ENCODE measurements around the gene TCL1B. TPM values are rescaled to one million over a fixed set of nuclear protein-coding genes. Genes with fewer than 3 reads are reported as not detected.

Gene TCL1B
- total and polyA plus RNA-seq, 4 donors: 0.19 TPM; not detected in 3

GRCh38 chr14:95739356-95739755 is 53.1 kb downstream of the TCL1B start:
- H3K36me3 ChIP-seq (ENCODE audit: control insufficient read depth in 4 of 4, insufficient read depth in 3 of 4, low read depth in 1 of 4, low read length in 3 of 4): no peaks in the 10 kb centered on the region
- TF ChIP-seq REST (IDR thresholded peaks at IDR 0.05) (no peak), NR2F2 (IDR thresholded peaks at IDR 0.05) (no peak), HNF4A (conservative IDR thresholded peaks at IDR 0.05) (no peak), ATF3 (IDR thresholded peaks at IDR 0.05) (no peak), RAD21 (IDR thresholded peaks at IDR 0.05) (no peak)
- DNase-seq (ENCODE audit: low spot score): no peak
- no peak overlapping the region for H3K27ac ChIP-seq (ENCODE audit: low read depth in 1 of 2, low read length in 2 of 2)
- H3K27me3 ChIP-seq (ENCODE audit: control insufficient read depth in 4 of 4, insufficient read depth in 4 of 4, low read length in 3 of 4): peaks cover 0 to 5% (median 1%) of the 10 kb centered on the region in 4 donors
- no peaks in the 10 kb centered on the region for H3K4me1 ChIP-seq (ENCODE audit: control insufficient read depth in 4 of 4, insufficient read depth in 4 of 4, low read length in 3 of 4)
- no peak overlapping the region for H3K9ac ChIP-seq (ENCODE audit: low read depth in 1 of 2, low read length in 2 of 2)
- 72% methylated on average over 1 of the region's 1 CpG for WGBS
- no peak overlapping the region for H3K4me3 ChIP-seq (ENCODE audit: low read depth in 1 of 3, low read length in 3 of 3)
- peaks cover 0 to 2% (median 0%) of the 10 kb centered on the region in 4 donors for H3K9me3 ChIP-seq (ENCODE audit: control insufficient read depth in 4 of 4, low read length in 3 of 4)

- Histone ChIP-seq H3K4me3 (ENCODE audit: low read depth in 1 of 3, low read length in 3 of 3) (no peak overlapping the region), H3K27ac (ENCODE audit: low read depth in 1 of 2, low read length in 2 of 2) (no peak overlapping the region), H3K27me3 (ENCODE audit: control insufficient read depth in 4 of 4, insufficient read depth in 4 of 4, low read length in 3 of 4) (peaks cover 0 to 4% (median 1%) of the 10 kb centered on the region in 4 donors), H3K4me1 (ENCODE audit: control insufficient read depth in 4 of 4, insufficient read depth in 4 of 4, low read length in 3 of 4) (no peaks in the 10 kb centered on the region), H3K9ac (ENCODE audit: low read depth in 1 of 2, low read length in 2 of 2) (no peak overlapping the region), H3K9me3 (ENCODE audit: control insufficient read depth in 4 of 4, low read length in 3 of 4) (peaks cover 0 to 2% (median 0%) of the 10 kb centered on the region in 4 donors), H3K36me3 (ENCODE audit: control insufficient read depth in 4 of 4, insufficient read depth in 3 of 4, low read depth in 1 of 4, low read length in 3 of 4) (no peaks in the 10 kb centered on the region)
- TF ChIP-seq YY1 (IDR thresholded peaks at IDR 0.05): no peak
- no peak for TF ChIP-seq EGR1 (IDR thresholded peaks at IDR 0.05; ENCODE audit: low read depth in 2 of 2)
- TF ChIP-seq JUND (IDR thresholded peaks at IDR 0.05): no peak
- TF ChIP-seq SP1 (IDR thresholded peaks at IDR 0.05): no peak
- no peak for TF ChIP-seq HNF4A (conservative IDR thresholded peaks at IDR 0.05)
- DNase-seq (ENCODE audit: low spot score): no peak
- 30% methylated on average over 5 of the region's 5 CpGs for WGBS
Observed at GRCh38 chr14:95741038-95741490, 54.8 kb downstream of the TCL1B start.

GRCh38 chr14:95741781-95742180 is 55.6 kb downstream of the TCL1B start:
- DNase-seq (ENCODE audit: low spot score): no peak
- TF ChIP-seq GABPA (IDR thresholded peaks at IDR 0.05 in 1 of 2, conservative IDR thresholded peaks at IDR 0.05 in 1 of 2) (no peak), NR2F2 (IDR thresholded peaks at IDR 0.05) (no peak), ZBTB33 (IDR thresholded peaks at IDR 0.05) (no peak), TAF1 (conservative IDR thresholded peaks at IDR 0.05) (no peak), REST (IDR thresholded peaks at IDR 0.05) (no peak), FOXA1 (IDR thresholded peaks at IDR 0.05) (no peak), FOXA2 (IDR thresholded peaks at IDR 0.05) (no peak), SP1 (IDR thresholded peaks at IDR 0.05) (no peak), HNF4G (IDR thresholded peaks at IDR 0.05) (no peak), HNF4A (conservative IDR thresholded peaks at IDR 0.05) (no peak), CTCF (IDR thresholded peaks at IDR 0.05; ENCODE audit: low read depth, low read length, missing input control) (no peak)

More at GRCh38 chr14:95741781-95742180, 55.6 kb downstream of the TCL1B start:
- 84% methylated on average over 4 of the region's 4 CpGs for WGBS
- peaks cover 0 to 3% (median 0%) of the 10 kb centered on the region in 4 donors for H3K27me3 ChIP-seq (ENCODE audit: control insufficient read depth in 4 of 4, insufficient read depth in 4 of 4, low read length in 3 of 4)
- no peaks in the 10 kb centered on the region for H3K4me1 ChIP-seq (ENCODE audit: control insufficient read depth in 4 of 4, insufficient read depth in 4 of 4, low read length in 3 of 4)
- H3K4me3 ChIP-seq (ENCODE audit: low read depth in 1 of 3, low read length in 3 of 3): no peak overlapping the region
- H3K27ac ChIP-seq (ENCODE audit: low read depth in 1 of 2, low read length in 2 of 2): no peak overlapping the region
- H3K36me3 ChIP-seq (ENCODE audit: control insufficient read depth in 4 of 4, insufficient read depth in 3 of 4, low read depth in 1 of 4, low read length in 3 of 4): no peaks in the 10 kb centered on the region
- no peak overlapping the region for H3K9ac ChIP-seq (ENCODE audit: low read depth in 1 of 2, low read length in 2 of 2)
- H3K9me3 ChIP-seq (ENCODE audit: control insufficient read depth in 4 of 4, low read length in 3 of 4): peaks cover 0 to 2% (median 0%) of the 10 kb centered on the region in 4 donors

All from liver (tissue), 9 donors.